GM12891 (cell line): ENCODE results near the gene C17orf78. TPM values are rescaled to one million over a fixed set of nuclear protein-coding genes. Genes with fewer than 3 reads are reported as not detected.
"Not testable (repeated sequence)": the region's sequence is repeated elsewhere in the genome, so short reads cannot be mapped to it uniquely, and the experiment has no call there.

ENCODE experiments used
- DNase-seq: peaks from one replicate; pipeline ENCODE4 v3.0.0; 2011; ENCODE audit warnings: low spot score; ENCODE audit not compliant: insufficient read length
- FAIRE-seq: peaks from 2 replicates; lab custom pipeline; 2011; peaks lifted over from hg19 to GRCh38; lab: Jason Lieb, UNC
- PAX5 ChIP-seq: IDR thresholded peaks from 2 replicates; pipeline ENCODE4 v1.6.1; 2011; ENCODE audit warnings: low read length, moderate library complexity, mild to moderate bottlenecking; ENCODE audit not compliant: insufficient read depth, severe bottlenecking
- POLR2A ChIP-seq: IDR thresholded peaks from 2 replicates; pipeline ENCODE4 v1.6.1; 2011; ENCODE audit warnings: low read depth, low read length, control low read depth
- POLR2AphosphoS5 ChIP-seq: IDR thresholded peaks from 2 replicates; pipeline ENCODE4 v1.6.1; 2011; ENCODE audit warnings: low read depth, low read length, control low read depth
- POU2F2 ChIP-seq: IDR thresholded peaks from 2 replicates; pipeline ENCODE4 v1.6.1; 2011; ENCODE audit warnings: low read depth, mild to moderate bottlenecking, control low read depth, low read length, moderate library complexity
- SPI1 ChIP-seq: IDR thresholded peaks from 2 replicates; pipeline ENCODE4 v1.6.1; 2011; ENCODE audit warnings: low read depth, low read length, control low read depth
- TAF1 ChIP-seq: IDR thresholded peaks from 2 replicates; pipeline ENCODE4 v1.6.1; 2011; ENCODE audit warnings: low read depth, low read length, control low read depth
- polyA plus RNA-seq: library from polyadenylated mRNA; unstranded; fragments of >200 nt; gene quantifications from one replicate; pipeline ENCODE4 v1.2.1, GENCODE V29; 2012; ENCODE audit warnings: low read depth, missing spikeins, inconsistent platforms; ENCODE audit not compliant: missing spikeins

C17orf78 gene
- not detected for polyA plus RNA-seq

GRCh38 chr17:37375706-37376105 is at the start of gene C17orf78:
TSS of gene C17orf78 (plus strand) at chr17:37375985. CDS start at chr17:37376093, 108 bp downstream.
- TF ChIP-seq PAX5, result no peak
- no peak for TF ChIP-seq TAF1
- TF ChIP-seq SPI1, result no peak
- TF ChIP-seq POU2F2, result no peak
- no peak for TF ChIP-seq POLR2AphosphoS5
- TF ChIP-seq POLR2A, result no peak
- FAIRE-seq (no peak), DNase-seq (no peak)

- DNase-seq (no peak), FAIRE-seq (no peak)
- TF ChIP-seq SPI1 (no peak), POU2F2 (no peak), POLR2AphosphoS5 (no peak), PAX5 (no peak), POLR2A (no peak)
Measured at GRCh38 chr17:37327341-37328090, 48.3 kb upstream of the C17orf78 start.

GRCh38 chr17:37338847-37339246 is 36.9 kb upstream of the C17orf78 start:
- no peak for TF ChIP-seq POLR2A
- no peak for TF ChIP-seq SPI1
- TF ChIP-seq TAF1, result no peak
- TF ChIP-seq PAX5, result no peak
- TF ChIP-seq POLR2AphosphoS5, result no peak
- TF ChIP-seq POU2F2, result no peak
- FAIRE-seq, result no peak
- DNase-seq, result no peak

GRCh38 chr17:37339321-37339720 is 36.5 kb upstream of the C17orf78 start:
- DNase-seq (no peak), FAIRE-seq (no peak)
- no peak for TF ChIP-seq TAF1
- TF ChIP-seq POLR2AphosphoS5, result no peak
- no peak for TF ChIP-seq POU2F2
- TF ChIP-seq SPI1, result no peak
- no peak for TF ChIP-seq PAX5
- TF ChIP-seq POLR2A, result no peak

GRCh38 chr17:37340804-37341203 is 35.0 kb upstream of the C17orf78 start:
- no peak for TF ChIP-seq SPI1
- no peak for TF ChIP-seq POU2F2
- TF ChIP-seq TAF1, result no peak
- no peak for TF ChIP-seq PAX5
- TF ChIP-seq POLR2A, result no peak
- no peak for TF ChIP-seq POLR2AphosphoS5
- FAIRE-seq (no peak), DNase-seq (no peak)

GRCh38 chr17:37342589-37342988 is 33.2 kb upstream of the C17orf78 start:
- FAIRE-seq (no peak), DNase-seq (no peak)
- no peak for TF ChIP-seq SPI1
- no peak for TF ChIP-seq POLR2AphosphoS5
- no peak for TF ChIP-seq POLR2A
- TF ChIP-seq TAF1, result no peak
- TF ChIP-seq PAX5, result no peak
- TF ChIP-seq POU2F2, result no peak

GRCh38 chr17:37344519-37344918 is 31.3 kb upstream of the C17orf78 start:
- DNase-seq (no peak), FAIRE-seq (no peak)
- no peak for TF ChIP-seq POU2F2
- TF ChIP-seq POLR2A, result no peak
- TF ChIP-seq TAF1, result no peak
- TF ChIP-seq POLR2AphosphoS5, result no peak
- TF ChIP-seq SPI1, result no peak
- no peak for TF ChIP-seq PAX5

GRCh38 chr17:37346863-37347402 is 28.9 kb upstream of the C17orf78 start:
- not testable (repeated sequence) for DNase-seq, FAIRE-seq

GRCh38 chr17:37356796-37357569 is 18.8 kb upstream of the C17orf78 start:
- not testable (repeated sequence) for DNase-seq, FAIRE-seq

GRCh38 chr17:37358098-37358829 is 17.5 kb upstream of the C17orf78 start:
- FAIRE-seq (no peak), DNase-seq (peak; percentile 42)
- TF ChIP-seq POLR2AphosphoS5, result peak; percentile 42; the same call in 1 of the 2 replicates
- 0 out of 2 replicates have a peak, but pooled peaks have one; percentile 27 for TF ChIP-seq POLR2A
- no peak for TF ChIP-seq PAX5
